Measurements from ENCODE around the gene KLHL29.

The KLHL29 gene

DNA sequence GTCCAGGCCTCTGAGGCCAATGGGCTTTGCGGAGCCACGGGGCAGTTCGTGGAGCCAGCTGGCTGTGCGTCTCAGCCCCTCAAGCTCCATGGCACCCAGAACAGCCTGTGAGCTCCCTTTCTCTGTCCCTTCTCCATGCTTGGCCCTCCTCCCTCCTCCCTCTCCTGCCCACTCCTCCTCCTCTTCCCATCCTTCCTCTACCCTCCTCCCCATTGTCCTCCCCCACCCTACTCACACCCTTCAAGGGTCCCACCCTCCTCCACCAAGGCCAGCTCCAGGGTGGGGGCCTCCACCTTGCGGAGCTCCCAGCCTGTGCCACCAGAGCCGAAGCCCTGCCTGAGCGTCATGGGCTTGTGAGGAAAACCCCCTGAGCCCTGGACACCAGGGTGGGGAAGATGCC lies 273.0 kb downstream of the KLHL29 start:
- no peak for DNase-seq (ENCODE audit: low read depth in 2 of 2)

DNA sequence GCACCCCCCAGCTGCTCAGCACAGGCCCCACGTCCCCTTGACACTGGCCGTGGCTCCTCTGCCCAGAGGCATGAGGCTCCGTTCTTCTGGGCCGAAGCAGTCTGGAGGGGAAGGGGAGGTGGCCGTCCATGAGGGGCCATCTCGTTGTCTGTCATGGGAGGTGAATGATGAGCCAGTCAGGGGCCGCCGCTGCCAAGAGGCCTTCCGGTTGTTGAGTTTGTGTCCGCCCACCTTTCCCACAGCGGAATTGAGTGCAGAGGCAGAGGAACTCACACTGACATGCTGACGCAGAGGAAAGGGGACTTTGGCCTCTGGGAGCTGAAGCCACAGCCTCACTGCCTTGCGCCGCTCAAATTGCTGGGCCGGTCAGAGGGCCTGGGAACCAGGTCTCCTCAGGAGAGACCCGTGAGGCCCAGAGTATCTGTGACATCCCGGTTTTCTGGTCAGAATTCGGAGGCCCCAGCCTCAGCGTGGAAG lies 273.5 kb downstream of the KLHL29 start:
- DNase-seq (ENCODE audit: low read depth in 2 of 2) = peak in 1 of 2 experiments; percentile 22

DNA sequence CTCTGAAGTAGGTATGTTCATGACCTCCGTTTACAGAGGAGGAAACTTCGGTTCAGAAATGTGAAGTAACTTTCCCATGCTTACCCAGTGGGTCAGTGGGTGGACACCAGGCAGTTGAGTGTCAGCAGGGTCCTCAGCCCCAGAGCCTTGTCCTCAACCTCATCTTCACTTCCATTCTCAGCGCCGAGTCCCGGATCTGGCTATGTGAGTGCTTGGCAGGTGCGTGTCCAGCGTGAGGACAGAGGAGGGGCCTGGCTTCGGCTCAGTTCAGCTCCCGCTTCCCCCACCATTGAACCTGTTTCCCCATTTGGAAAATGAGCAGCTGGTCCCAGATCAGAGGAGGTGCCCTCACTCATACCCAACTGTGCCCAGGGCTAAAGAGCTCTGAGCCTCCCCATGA lies 274.3 kb downstream of the KLHL29 start:
- no peak for DNase-seq (ENCODE audit: low read depth in 2 of 2)

DNA sequence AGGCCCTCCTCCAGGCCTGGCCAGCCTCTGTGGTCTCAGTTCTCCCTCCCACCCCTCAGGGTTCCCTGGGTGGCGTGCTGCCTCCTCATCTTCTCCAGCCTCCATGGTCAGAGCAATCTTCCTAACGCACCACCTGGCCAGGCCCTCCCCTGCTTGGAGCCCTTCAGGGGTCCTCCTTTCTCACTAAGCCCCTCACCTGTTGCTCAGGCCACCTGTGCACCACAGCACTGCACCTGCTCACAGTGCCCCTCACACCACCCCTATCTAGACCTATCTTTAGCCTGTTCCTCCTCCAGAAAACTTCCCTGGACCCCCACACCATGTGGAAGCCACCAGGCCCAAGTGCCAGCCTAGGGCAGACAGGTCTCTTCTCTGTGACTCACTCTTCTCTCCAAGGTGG lies 274.8 kb downstream of the KLHL29 start:
- DNase-seq (ENCODE audit: low read depth in 2 of 2) = no peak

DNA sequence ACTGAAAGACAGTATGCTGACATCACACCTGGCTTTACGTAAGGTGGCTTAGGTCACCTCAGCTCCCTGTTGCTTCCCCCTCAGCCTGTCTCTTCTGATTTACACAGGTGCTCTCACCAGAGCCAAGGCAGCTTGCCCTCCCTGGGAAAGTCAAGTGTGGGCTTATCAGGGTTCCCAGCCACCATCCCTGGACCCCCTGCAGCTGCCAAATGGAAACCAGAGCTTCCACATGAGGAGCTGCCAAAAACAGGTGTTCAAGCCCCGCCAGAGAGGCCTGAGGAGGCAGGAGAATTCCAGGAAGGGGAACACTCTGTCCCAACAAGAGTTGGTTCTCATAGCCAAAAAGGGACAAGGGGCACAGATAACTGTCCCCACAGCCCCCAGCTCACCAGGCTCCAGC lies 275.3 kb downstream of the KLHL29 start:
- DNase-seq (ENCODE audit: low read depth in 2 of 2) = no peak

DNA sequence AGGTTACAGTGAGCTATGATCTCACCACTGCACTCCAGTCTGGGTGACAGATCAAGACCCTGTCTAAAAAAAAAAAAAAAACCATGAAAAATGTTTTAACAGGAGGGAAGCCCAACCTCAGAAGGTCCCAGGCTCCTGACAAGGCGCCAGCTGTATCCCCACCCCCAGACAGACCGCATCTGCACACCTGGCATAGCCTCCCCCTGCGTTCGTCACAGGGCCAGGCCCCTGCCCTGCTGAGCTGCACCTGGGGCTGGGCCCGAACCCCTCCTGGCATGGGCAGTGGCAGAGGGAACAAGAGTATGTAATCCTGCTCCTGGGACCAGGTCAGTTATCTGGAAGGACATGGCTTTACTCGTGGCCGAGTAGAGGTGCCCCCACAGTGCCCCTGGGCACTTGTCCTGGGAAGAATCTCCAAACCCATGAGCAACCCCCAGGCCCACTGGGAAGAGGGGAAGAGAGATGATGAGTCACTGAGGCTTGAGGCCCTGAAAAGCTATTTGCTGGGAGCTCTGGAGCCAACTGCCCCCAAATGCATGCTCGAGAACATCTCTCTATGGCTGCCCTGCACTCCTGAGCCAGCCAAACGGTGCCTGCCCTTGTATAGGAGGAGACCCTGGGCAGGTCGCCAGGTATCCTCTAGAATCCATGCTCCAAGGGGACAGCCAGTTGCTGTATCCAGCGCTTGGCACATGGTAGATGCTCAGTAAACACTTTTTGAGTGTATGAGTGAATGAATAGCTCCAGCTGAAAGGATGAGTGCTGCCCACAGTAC lies 276.5 kb downstream of the KLHL29 start:
- DNase-seq (ENCODE audit: low read depth in 2 of 2) = no peak

DNA sequence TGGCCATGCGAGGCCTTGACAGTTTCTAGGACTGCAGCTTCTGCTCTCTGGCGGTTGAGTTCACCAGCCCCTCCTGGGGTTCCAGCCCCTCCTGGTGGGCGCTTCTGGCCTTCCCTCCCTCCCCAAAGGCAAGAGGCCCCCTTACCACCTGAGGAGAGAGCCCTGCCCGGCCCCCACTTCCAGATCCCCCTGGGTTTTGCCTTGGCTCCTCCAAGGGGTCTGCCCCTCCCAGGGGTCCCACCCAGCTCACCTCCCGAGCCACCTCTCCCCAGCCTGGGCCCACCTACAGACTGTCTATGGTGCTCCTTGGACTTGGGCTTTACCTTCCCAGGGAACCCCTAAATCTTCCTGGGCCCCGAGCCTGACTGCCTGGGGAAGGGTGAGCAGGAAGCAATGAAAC lies 277.5 kb downstream of the KLHL29 start:
- DNase-seq (ENCODE audit: low read depth in 2 of 2) = no peak

DNA sequence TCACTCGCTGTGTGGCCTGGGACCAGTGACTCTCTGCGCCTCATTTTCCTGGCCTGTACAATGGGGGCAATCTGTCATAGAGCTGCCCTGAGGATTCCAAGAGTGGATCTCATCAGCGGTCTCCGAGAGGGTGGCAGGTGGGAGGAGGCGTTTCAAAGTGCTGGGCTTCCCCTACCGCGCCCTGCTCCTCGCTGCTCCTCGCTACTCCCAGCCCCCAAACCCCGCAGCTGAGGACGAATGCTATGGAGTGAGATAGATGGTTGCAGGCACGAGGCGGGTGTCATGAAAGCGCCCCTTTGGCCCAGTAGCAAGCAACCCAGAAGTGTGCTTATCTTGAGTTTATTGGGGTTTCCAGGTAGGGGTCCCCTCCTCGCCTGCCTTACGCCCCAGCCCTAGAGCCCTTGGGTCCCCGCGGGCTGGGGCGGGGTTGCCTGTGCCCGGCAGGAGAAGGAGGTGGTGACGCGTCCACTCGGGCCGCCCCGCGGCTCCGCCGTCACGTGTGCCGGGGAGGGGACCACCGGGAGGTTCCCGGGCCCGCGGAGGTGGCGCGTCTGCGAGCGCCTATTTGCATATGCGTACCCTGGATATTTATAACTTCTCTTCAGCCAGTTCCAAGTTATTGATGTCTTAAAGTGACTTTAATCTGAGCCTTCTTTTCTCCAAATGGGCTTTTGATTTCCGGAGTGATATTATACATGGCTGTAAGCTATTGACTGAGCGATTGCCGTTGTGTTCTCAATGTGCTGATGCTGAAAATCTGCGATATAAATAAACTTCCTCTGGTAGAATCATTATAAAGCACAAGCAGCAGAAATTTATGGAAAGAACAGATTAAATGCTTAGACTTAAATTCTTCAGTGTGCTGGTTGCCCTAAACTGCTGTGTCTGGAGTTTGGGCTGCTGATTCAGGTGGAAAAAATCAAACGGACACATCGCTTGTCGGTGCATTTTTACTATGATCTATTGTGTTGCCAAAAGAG lies 278.3 kb downstream of the KLHL29 start:
- no peak for DNase-seq (ENCODE audit: low read depth in 2 of 2)

DNA sequence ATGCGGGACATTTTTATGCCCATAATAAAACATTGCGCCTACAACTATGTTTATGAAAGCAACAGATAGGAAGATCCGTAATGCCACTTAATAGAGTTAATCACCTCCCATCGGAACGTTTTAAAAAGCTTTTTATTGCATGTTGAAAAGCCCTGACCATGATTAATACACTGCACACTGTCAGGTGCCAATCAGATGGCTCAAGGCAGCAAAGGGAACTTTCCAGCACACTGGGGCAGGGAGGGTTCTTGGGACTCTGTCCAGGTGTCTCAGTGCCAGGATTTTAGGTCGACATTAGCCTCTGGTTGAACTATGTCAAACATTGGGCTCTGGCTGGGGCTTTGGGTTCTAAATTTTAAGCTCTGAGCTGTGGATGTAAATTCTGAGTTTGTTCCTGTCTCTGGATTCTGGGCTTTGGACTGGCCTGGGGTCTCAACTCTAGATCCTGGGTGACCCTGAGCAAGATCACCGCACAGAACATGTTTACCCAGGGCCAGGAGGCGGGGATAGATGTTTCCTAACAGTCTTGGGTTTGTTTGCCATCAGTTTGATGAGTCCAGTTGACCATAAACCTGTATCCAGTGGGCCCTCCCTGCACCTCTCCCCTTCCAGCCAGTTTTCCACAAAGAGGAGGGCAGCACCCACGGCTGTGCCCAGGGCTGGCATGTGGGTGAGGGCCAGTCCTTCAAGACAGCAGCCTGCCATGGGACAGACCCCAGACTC lies 279.2 kb downstream of the KLHL29 start:
- DNase-seq (ENCODE audit: low read depth in 2 of 2) = no peak

DNA sequence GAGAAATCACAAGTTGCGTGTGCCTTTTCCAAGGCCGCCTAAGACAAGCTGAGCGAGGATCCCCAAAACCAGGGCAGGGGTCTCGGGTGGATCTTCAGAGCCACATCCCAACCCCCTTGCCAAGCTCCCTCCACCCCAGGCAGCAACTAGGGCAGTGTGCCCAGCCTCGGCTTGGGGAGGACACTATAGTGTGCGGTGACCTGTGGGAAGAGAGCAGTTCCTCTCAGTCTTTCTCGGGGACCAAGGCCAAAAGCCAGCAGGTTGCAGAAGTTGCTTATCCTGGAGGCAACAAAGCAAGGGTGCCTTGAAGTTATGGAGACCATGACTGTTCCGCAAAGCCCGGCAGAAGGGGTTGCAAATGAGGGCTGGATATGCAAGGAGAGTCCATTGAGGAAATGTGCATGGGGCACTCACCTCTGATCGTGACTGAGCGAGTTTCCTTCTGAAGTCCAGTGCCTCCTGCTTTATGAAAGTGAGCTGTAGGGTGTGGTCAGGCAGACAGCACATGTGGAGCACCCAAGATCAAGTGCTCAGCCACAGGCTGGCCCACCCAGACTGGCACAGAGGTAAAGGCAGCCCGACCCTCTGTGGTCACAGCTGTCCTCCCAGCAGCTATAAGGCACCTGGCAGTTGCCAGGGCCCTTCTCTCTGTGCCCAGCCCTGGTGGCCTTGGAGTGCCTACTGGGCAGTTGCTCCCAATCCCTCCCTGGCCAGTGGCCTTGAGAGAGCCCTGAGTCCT lies 281.4 kb downstream of the KLHL29 start:
- DNase-seq (ENCODE audit: low read depth in 2 of 2) = no peak

DNA sequence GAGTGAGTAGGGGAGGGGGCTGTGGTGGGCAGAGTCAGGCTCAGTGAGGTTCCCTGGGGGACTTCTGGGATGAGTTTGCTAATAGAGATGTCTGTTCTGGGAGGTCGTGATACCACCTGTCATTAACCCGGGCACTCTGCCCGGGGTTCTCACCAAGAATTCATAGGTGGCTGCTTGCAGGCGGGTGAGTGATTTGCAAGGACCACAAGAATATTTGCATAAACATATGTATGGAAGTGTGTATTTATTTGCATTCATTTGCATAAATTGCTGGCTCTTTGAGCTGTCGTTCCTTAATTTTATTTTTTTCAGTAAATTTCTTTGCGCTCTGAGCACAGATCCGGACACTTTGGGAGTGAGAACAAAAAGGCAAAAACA lies 282.0 kb downstream of the KLHL29 start:
- DNase-seq (ENCODE audit: low read depth in 2 of 2) = no peak

DNA sequence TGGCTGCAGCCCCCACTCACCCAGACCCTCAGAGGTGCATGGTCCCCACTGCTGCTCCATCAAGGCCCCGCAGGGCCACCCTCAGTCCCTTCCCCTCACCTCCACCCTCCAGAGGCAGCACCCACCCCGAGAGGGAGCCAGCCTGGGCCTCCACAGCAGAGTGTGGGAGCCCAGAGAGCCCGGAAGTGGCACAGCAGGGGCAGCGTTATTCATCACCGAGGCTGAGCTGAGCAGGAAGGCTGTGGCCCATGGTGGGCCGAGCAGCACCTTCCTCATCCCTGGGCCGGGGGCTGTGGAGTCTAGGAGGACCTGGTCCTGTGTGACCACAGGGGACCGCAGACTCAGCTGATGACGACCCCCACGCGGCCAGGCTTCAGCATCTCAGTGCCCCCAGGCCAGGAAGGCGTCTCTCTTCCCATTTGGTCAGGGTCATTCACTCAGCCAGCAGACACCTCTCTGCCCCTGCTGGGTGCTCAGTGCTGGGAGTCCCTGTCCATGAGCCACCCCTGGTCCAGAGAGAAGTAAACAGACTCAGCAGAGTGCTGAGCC lies 283.9 kb downstream of the KLHL29 start:
- no peak for DNase-seq (ENCODE audit: low read depth in 2 of 2)

DNA sequence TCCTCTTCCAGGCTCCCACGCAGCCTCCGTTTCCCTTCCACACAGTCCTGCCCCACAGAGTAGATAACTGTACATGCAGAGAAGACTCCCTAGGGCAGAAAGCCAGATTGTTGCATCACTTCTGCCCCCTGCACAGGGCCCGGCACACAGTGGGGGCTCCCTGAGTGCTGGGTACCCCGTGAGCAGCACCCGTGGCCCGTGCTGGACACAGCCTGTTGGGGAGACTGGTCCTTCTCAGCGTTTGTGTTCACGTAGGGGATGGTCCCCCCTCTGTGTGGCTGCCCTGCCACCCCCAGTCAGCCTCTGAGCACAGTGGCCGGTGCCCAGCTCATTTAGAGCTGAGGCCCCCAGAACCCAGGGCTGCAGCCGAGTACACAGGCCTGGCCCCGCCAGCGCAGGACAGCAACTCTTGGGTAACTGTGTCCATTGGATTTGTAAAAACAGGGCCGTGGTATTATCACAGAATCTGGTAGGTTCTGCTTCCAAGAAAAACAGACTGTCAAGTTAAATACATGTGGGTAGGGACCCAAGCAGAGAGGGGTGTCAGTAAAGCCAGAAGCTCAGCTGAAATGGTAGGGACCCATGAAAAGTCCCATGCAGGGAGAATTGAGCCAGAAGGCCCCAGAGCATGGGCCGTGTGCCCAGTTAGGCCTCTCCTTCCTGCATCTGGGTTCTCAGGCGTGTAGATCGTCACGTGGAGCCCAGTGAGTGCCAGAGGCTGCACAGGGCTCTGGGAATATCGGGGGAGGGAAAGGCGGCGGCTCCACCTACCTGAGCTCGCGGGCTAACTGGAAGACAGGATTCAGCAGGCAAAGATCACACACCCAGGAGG lies 284.6 kb downstream of the KLHL29 start:
- DNase-seq (ENCODE audit: low read depth in 2 of 2) = no peak

DNA sequence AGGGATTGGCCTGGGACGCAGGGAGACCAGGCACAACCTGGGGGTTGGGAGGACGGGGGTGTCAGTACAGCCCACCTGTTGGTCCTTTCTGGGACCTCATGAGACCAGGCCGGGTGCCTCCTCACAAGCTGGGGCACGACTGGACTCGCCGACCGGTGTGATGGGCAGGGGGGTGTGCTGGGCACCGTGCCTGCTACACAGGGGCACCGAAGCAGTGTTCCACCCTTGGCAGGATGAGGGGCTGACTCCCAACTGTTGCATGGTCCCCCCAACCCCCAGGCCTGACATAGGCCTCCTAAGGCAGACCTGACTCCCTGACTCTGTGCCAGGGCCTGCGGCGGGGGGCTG lies 285.2 kb downstream of the KLHL29 start:
- DNase-seq (ENCODE audit: low read depth in 2 of 2) = no peak

DNA sequence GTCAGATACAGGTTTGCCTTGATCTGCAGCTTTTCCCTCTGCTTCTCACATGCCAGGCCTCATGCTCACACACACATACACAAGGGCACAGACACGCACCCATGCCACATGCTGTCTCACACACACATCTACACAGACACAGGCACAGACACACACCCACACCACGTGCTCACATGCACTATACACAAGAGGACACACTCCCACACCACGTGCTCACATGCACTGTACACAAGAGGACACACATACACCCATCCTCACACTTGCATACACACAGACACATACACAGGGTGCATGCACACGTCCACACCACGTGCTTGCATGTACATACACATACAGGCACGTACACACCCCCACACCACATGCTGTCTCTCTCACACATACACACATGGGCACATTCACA lies 288.1 kb downstream of the KLHL29 start:
- DNase-seq (ENCODE audit: low read depth in 2 of 2) = no peak

DNA sequence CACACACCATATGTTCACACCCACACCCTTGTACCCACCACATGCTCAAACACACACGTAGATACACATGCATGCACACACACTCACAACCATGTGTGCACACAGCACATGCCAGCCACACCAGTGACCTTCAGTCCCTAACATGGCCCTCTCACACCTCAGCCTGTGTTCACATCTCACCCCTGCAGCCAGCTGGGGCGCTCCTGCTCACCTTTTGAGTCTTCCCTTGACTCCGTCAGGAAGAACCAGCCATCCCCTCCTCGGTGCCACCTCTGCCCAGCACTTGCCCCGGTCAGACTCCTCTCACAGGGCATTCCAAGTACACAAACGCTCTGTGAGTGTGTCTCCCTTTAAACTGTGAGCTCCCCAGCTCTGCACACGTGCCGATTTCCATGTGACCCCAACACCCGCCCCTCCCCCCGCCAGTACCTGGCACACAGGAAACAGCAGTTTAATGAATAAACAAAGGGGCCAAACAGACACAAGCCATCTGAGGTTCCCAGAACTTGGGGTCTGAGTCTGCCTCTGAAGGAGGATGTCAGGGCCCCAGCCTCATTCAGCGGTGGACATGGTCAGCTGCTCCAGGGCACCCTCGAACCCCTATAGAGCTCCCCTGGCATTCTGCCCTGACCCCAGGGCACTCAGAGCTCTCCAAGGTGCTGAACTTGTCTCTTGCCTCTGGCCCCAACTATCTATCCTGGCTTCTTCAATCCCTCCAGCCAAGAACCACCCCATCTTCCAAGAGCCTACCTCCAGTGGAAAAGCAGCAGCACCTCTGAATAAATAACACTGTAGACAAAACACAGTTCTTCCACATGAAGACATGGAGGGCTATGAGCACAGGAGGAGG lies 289.1 kb downstream of the KLHL29 start:
- DNase-seq (ENCODE audit: low read depth in 2 of 2) = no peak

DNA sequence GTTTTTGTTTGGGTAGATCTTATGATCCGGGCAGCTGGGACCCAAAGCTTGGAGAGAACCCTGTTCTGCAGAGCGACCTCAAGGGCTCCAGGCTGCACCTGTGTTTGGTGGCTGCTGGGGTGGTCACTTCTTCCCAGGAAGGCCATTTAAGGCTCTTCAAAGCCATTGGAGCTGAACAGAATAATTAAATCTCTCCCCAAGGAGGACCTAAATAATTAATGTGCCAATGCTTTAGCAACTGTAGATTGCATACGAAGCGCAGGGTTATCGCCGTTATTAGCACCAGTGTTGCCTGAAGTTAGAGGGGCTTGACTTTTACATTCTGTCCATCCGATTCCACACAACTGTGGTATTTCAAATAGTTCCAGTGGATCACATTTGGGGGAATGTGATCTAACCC lies 290.5 kb downstream of the KLHL29 start:
- DNase-seq (ENCODE audit: low read depth in 2 of 2) = no peak

DNA sequence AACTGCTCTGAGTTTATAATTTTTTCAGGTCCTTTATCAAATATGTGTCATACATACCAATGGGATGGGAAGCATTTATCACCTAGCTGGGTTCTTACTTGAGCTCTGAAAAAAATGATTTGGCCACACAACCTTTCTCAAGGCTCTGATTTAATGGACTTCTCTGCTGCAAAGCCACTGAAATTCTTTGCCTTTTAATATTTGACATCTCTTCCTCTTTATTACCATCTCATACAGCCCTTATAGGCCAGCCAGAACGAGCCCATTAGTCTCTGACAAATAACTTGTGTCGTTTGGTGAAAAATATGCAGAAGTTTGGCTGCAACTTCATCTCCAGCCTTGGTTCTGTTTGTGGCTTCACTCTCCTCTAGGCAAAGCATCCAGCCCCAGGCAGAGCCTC lies 292.9 kb downstream of the KLHL29 start:
- no peak for DNase-seq (ENCODE audit: low read depth in 2 of 2)

DNA sequence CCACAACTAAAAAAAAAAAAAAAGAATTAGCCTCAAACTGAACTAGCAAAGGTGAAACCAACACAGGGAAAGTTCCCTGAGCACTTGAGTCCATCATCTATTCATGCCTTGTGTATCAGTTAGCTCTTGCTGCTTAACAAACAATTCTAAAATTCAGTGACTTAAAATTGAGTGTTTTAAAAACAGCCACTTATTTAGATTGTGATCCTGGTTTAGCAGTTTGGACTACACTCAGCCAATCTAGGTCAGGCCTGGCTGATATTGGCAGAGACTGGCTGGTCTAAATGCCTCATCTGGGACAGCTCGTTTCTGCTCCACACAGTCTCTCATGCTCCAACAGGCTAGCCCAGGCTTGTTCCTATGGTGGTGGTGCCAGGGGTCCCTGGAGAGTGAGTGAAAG lies 294.1 kb downstream of the KLHL29 start:
- DNase-seq (ENCODE audit: low read depth in 2 of 2) = no peak

Measured in stimulated activated CD4-positive, alpha-beta T cell treated with anti-CD3 and anti-CD28 coated beads, Interleukin-12 subunit alpha, Interleukin-12 subunit beta, amount 100 ng/mL, for 24 hours (primary cell).